HG03097 (cell line): ENCODE data around the gene PUM1.

Source experiments
- ATAC-seq: cut with Tn5 transposase; IDR thresholded peaks from one replicate; pipeline ENCODE4 v1.9.1; 2021; ENCODE audit not compliant: unreplicated experiment, low FRiP score

PUM1 gene

DNA sequence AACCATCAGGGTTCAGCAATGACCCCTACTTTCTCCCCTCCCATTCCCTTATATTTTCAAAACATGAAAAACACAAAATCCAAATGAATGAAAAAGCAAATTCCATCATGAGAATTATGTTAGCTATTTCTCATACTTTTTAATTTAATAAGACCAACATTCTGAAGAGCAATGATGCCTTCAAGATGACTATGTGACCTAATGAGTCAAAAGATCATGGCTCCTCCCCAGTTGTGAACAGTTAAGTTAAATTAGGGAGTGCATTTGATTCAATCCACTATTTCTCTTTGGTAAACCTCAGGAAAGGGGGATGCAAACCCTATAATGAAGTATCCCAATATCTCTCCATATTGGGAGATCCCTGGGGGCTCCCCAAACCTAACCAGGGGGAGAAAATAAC lies 36.5 kb downstream of the PUM1 start:
- ATAC-seq: no peak

DNA sequence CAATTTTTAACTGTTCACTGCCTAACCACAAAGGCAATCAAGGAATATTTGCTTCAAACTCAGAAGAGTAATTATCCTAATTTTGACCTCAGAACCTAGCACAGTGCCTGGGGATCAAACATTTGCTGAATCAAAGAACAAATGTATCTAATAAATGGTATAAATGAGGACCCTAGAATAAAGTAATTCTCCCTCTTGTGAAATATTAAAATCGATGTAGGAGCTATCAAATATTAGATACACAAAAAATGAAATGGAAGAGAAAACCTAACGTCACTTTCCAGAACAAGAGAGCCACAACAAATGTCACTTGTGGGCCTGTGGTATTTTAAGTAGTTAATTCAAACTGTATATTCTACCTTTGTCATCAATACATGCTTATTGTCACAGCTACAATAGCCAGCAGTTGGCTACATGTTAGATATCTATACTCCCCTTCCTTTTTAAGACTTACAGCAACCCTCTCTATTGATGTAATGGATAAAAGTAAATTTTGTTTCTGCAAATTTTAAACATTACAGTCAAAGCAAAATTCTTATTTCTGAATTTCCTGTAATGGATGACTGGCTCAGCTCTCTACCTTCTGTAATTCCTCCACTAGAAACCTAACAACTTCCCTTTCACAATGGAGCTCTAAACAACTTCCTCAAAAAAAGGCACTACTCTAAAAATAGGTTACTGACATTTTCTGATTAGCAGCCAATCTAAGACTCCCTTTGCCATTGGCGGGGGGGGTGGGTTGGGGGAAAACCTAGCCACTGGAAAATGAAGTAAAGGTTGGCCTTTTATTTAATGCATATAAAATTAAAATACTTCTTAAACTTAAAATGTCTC lies 37.6 kb downstream of the PUM1 start:
- peak; percentile 50 for ATAC-seq

DNA sequence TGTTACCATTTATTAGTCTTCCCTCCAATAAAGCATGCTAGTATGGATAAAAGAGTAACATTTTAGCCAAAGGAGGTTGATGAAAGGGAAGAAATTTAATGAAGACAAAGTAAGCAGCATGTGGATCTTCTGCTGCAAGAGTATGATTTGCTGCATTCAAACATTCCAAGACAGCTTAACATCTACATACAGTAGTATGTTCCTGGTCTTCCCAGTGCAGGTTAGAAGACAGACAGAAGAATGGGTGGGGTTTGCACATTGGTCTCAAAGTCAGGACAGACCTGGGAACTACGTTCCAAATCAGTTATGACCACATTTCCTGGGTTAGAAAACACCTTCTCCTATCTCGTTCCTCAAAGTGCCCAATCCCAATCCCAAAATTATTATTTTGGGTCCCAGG lies 43.3 kb downstream of the PUM1 start:
- no peak for ATAC-seq

DNA sequence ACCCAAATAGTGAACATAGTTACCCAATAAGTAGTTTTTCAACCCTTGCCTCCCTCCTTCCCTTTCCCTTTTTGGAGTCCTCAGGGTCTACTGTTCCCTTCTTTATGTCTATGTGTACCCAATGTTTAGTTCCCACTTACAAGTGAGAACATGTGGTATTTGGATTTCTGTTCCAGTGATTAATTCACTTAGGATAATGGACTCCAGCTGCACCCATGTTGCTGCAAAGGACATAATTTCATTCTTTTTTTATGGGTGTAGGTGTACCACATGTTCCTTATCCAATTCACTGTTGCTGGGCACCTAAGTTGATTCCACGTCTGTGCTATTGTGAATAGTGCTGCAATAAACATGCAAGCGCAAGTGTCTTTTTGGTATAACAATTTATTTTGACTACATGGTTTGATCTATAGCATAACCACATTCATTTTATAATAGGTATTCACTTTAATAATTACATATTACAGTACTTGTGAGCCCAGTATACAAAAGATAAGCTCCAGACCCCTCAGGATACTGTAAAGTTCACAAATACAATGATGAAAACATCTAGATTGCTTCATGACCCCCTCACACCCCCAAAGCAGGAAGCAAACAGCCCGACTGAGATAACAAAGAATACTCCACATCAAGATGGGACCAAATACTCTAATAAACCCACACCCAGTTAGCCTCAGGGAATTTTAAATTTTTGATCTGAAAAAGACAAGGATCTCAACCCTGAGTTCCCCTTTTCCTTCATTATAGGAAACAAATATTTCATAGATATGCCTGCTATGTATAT lies 45.3 kb downstream of the PUM1 start:
- ATAC-seq: no peak

DNA sequence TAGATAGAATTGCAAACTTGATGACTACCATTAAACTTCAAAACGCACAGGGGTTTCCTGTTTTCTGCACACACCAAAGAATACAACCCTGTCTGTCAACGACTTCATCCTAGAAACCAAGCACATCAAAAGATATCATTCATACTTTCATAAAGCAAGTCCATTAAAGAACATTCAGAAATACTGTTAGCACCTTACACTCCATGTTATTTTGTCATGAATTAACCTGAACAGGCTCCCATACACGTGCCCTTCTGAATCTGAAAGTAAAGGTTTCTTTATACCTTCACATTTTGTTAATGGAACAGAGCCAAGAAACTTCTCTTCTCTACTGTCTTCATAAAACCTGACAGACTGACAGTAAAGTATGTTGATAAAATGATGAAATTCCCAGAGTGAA lies 46.1 kb downstream of the PUM1 start:
- ATAC-seq: no peak

DNA sequence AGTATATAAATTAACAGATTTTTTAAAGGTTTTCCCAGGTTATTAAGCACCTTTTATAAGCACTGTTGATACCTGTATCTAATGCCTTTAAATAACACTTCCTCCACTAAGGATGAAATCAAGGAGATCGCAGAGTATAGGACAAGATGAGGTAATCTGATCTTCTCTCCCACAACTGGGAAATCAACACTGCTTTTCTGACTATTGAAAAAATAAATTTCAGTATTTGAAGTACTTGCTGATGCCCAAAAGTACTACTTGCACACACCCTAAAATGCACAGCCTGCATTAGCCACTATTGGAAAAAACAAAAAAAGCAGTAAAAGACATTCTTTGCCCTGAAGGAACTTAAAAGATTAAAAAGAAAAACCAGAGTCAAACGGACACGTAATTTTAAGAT lies 48.6 kb downstream of the PUM1 start:
- no peak for ATAC-seq

DNA sequence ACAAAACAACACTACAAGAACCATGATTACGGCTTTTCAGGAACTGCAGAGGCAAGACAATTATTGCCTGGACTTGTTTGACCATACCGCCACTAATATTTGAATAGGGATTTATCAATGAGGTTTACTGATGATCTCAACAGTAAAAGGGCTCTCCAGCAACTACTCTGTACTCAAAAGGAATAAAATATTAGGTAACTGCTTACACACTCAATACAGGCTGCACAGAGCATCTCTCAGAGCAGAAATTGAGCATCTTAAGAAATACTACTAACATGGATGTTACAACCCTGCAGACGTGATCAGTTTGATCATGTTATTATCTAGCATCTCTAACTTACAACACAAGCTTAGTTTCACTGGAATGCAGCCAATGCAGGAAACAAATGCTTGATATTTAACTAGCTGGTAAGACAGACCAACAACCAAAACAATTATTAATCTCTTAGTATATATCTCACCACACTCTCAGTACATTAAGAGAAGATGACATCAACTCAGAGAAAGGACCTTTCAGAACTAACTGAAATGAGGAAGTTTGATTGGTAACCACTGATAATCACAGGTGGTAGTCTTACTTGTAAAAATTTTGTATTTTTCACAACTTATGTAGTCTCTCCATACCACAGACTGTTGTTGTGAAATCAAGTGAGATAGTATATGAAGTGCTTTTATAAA lies 52.2 kb downstream of the PUM1 start:
- peak; percentile 46 for ATAC-seq

- no peak for ATAC-seq
Observed at GRCh38 chr1:31012210-31012924, 53.1 kb downstream of the PUM1 start.

GRCh38 chr1:31011719-31012118 lies 53.8 kb downstream of the PUM1 start:
- no peak for ATAC-seq

DNA sequence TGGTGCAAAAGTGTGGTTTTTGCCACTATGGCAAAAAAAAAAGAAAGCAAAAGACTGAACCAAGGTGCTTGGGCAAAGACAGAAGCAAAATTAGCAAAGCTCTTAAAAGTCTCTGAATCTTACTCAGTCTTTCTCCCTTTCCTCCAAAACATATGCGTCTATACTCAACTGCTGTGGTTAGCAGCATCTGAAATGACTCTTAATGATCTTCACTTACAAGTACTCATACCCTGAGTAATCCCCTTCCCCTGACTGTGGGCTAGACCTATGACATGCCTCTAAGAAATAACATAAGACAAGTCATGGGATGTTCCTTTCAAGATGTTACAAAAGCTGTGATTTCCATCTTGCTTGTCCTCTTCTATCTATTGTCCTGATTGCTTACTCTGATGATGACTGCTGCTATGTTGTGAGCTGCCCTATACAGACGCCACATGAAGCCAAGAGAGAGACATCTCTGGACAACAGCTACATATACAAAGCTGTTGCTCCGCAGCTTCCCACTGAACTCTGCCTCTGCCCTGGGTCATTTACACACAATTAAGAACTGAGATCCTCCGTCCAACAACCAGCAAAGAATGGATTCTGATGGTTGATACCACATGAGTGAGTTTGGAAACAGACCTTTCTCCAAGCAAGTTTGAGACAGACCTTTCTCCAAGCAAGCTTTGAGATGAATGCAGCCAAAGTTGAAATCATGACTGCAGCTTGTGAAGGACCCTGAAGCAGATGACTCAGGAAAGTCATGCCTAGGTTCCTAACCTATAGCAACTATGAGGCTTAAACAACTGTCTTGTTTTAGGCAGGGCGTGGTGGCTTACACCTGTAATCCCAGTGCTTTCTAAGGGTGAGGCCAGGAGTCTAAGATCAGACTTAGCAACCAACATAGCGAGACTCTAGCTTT lies 55.2 kb downstream of the PUM1 start:
- peak; percentile 41 for ATAC-seq

GRCh38 chr1:31007462-31007991 lies 58.0 kb downstream of the PUM1 start:
- no peak for ATAC-seq

DNA sequence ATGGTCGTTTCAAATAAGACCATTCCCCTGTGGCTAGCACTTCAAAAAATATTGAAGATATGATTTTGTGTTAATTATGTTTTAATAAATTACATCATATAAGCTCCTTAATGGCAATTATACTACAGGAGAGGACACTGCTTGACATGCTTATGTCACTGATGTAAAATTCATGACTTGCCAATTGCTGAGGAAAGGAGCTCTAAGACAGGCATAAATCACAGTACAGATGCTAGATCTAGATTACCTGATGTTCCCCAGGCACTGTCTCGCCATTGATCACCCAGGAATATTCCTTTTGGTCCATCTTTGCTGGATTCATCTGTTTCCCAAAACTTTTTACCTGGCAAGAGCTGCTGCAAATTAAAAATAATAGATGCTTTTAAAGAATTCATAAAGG lies 58.8 kb downstream of the PUM1 start:
- no peak for ATAC-seq

- ATAC-seq: no peak
Observed at GRCh38 chr1:31005617-31006166, 59.8 kb downstream of the PUM1 start.

DNA sequence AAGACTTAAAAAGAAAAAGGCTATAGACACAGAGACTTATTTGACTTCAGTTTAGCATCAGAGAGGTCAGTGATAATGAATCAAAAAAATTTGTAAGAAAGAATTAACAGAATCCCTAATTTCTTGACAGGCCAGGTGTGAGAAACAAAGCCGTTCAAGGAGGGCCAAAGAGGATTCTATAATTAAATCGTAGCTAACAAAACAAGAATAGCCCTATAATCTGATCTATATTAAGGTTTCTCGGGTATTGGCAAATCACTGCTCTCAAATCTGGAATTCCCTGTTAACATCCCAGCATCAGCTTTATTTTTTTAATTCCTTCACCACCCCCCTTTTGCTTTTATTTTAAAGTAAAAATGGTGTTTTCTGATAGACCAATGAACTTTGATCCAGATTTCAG lies 60.3 kb downstream of the PUM1 start:
- no peak for ATAC-seq

GRCh38 chr1:31004231-31004621 lies 61.3 kb downstream of the PUM1 start:
- no peak for ATAC-seq

DNA sequence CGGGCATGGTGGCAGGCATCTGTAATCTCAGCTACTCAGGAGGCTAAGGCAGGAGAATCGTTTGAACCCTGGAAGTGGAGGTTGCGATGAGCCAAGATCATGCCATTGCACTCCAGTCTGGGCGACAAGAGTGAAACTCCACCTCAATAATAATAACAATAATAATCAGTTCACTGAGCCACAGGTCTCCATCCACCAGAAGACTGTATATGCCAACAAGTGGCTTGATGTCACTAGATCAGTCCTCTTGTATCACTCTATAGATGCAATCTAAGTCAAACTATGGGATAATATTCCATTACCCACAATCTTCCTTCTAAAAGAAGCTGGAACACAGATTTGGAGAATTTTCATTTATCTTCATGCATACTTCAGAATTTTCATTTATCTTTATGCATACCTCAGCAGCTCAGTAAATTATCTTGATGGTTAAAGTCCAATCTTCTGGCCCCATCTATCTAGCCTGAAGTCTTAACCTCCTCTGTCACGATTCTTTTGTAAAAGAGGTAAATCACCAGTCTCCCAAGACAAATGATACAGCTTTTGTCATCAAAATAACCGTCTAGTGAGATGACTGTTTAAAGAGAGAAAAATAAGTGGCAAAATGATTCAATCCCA lies 61.8 kb downstream of the PUM1 start:
- no peak for ATAC-seq

- ATAC-seq: no peak
Observed at GRCh38 chr1:31000301-31000700, 65.2 kb downstream of the PUM1 start.

DNA sequence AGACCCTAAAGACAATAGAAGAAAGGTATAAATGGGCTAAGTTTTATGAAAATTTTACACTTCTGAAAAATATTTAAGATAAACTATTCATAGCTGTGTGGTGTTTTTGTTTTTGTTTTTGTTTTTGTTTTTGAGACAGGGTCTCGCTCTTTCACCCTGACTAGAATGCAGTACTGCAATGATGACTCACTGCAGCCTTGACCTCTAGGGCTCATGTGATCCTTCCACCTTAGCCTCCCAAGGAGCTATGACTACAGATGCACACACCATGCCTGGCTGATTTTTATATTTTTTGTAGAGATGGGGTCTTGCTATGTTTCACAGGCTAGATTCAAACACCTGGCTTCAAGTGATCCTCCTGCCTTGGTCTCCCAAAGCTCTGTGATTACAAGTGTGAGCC lies 66.6 kb downstream of the PUM1 start:
- ATAC-seq: no peak

GRCh38 chr1:30998171-30998570 lies 67.3 kb downstream of the PUM1 start:
- no peak for ATAC-seq
